Brain pericyte (primary cell): ENCODE results near the gene MEIS2.

ENCODE experiments used
- DNase-seq: peaks from one replicate; pipeline ENCODE4 v3.0.0-alpha.2; 2012; ENCODE audit warnings: low read depth, low spot score

The MEIS2 gene

DNA sequence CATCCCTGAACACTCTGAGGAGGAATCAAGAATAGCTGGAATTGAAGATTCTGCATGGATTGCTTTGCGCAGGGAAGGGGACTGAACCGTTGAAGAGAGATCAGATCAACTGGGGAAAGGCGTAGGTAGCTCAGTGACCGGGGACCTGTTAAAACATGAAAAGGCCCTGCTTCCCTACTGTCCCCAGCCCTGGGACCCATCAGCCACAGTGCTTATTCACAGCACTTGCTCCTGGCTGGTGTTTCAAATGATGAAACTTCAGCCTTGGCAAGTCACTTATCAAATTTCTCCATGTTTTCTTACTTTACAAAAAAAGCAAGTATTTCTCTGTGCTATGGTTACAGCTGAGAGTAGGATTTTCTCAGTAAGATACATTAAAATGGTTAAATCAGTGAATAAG is 199.3 kb downstream of the MEIS2 start:
- DNase-seq, result no peak

DNA sequence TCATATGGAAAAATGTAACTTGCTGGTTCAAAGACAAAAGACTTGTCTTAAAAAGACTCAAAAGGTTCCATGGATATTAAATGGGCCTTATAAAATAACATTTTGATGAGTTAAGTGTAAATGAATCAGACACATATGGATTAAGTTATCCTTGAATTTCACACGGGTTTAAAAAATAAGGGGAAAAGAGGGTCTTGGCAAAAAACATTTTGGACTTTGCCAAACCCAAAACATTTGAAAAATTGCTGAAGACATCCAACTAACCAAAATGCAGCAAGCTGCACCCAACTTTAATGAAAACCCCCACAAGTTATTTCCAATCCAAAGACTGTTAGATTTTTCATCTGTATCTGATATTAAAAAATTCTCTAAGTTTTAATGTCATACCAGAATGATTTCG is 200.7 kb downstream of the MEIS2 start:
- no peak for DNase-seq

- no peak for DNase-seq
These were observed 201.7 kb downstream of the MEIS2 start for GRCh38 chr15:36898536-36899126.

DNA sequence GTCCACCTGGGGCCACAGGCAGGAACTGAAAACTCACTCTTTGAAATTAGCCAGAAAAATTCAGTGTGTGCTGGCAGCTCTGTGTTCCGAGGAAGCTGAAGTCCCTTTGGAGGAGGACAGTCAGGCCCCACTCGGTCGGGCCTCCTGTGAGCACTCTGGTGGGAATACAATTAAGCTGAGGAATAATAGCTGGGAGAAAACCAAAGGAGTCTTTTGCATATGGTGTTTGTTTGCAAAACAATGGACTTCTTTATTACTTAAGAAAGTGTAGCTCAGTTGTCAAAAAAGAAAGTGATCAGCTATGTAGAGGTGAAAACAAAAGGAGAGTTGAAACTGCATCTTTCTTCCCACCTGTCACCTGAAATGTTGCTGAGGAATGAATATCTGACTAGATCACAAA is 202.5 kb downstream of the MEIS2 start:
- no peak for DNase-seq

- DNase-seq, result no peak
These were observed 203.4 kb downstream of the MEIS2 start for GRCh38 chr15:36896949-36897348.

GRCh38 chr15:36894075-36894474 is 206.3 kb downstream of the MEIS2 start:
- no peak for DNase-seq

GRCh38 chr15:36893276-36893675 is 207.1 kb downstream of the MEIS2 start:
- no peak for DNase-seq

DNA sequence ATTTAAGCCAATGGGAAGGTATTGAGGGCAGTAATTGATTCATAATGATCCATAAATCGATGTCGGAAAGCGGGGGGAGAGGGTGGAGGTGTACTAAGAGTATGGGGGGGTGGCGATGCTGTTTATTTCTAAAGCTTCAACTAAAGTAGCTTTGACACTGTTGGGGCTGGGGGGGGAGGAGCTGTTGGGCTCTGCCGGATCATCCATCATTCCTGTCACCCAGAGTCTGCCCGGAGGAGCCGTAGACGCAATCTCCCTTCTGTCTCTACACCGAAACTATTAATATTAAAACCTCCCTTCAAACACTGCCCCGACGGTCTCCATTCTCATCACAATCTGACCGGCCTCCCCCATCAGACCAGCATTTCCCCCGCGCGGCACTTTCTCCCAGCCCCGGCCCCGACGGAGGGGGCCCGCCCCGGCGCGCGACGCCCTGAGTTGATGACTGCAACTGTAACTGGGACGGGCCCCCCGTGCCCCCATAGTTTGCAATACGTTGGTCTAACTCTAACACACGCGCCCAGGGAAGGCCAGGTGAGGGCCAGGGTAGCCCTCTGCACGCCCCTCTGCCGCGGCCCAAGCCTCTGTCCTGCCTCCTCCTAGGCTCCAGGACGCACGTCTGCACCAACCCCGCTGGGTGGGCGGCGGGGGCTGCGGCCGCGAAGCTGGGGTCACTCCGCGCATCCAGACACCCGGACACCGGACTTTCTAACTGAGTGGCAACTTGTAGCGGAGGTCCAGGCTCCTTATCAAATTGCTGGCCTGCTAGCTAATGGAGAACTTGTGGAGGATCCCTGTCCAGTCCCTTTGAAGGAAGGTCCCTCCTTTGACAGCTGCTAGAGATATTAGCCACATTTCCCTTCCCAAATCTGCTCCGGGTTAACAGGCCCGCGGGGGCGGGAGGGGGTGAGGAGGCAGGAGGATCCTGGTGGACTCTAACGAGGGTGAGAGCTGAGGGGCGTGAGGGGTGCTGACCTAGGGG is 212.0 kb downstream of the MEIS2 start:
- no peak for DNase-seq

GRCh38 chr15:36887214-36887961 is 213.0 kb downstream of the MEIS2 start:
- DNase-seq, result no peak

DNA sequence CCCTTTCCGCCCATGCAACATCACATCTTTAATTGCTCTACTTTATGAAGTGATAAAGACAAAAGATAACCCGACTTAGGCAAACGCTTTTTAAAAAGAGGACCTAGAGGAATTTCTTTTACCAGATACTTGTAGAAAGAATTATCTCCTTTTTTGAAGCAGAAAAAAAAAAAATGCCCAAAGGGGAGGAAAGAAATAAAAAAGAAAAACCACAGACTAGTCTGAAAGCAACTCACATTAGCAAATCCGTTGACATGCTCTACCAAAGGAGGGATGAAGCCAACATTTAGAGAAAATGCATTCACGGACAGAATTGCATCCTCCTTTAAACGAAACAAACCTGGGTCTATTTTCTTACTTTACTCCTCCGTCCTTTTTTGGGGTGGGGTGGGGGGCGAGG is 213.6 kb downstream of the MEIS2 start:
- no peak for DNase-seq

DNA sequence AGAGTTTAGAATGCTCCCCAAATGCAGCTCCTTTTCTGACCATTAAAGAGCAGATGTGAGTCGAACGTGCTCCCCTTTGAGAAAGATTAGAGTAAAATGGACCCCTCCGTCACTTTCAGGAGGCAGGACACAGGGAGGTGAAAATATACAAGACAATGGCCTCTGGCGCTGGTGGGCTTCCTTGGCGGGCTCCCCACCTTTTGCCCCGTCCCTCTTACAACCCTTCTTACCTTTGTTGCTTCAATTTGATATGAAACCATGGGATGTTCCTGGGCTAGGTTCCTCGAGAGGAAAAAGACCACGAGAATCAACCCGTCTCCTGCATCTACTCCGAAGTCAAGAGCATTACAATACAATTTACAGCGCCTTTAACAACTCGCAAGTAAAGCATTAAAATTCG is 214.2 kb downstream of the MEIS2 start:
- no peak for DNase-seq

DNA sequence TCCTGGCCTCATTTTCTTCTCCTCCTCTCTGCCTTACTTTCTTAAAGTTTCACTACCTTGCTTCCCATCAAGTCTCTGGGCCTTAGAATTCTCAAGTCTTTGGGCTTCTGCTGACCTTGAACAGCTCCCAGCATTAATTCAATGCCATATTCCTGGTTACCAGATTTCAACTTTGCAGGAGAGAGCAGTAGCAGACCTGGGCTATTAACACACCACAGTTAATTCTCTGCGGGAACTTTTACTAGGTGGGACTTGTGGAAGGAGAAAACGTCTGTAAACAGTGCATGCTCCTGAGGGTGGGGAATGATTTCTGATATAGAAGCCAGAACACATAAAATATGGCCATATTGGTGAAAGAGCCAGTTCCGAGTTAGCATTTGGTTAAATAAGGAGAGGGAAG is 214.6 kb downstream of the MEIS2 start:
- DNase-seq, result no peak

DNA sequence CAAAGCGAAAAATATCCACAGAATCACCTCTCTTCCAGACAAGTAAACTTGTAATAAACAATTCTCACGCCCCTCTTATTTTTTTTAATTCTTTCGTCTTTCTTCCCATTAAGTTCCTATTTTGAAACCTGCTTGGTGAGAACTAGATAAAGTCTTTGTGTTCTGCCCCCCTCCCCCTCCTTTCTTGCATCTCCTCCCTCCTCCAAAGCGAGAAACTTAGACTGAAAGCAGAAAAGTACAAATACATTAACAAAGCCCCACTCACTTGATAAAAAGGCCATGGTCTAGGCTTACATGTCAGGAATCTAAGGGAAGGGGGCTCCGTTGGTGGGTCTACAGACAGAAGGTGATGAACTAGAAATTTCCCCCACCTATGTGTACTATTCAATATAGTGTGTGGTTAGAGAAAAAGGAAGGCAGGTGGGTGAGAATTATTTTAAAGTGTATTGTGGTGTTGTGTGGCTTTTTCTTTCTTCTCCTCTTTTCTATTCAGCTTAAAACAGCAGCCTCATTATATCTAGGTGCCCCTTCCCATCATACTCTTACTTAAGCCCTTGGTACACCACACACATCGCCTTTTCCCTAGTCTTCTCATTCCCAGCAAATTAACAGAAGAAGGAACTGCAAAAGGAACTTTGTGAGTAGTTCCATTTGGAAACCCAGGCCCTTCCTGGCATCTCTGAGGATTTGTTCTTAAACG is 215.3 kb downstream of the MEIS2 start:
- no peak for DNase-seq

GRCh38 chr15:36884518-36884875 is 215.9 kb downstream of the MEIS2 start:
- DNase-seq, result no peak

DNA sequence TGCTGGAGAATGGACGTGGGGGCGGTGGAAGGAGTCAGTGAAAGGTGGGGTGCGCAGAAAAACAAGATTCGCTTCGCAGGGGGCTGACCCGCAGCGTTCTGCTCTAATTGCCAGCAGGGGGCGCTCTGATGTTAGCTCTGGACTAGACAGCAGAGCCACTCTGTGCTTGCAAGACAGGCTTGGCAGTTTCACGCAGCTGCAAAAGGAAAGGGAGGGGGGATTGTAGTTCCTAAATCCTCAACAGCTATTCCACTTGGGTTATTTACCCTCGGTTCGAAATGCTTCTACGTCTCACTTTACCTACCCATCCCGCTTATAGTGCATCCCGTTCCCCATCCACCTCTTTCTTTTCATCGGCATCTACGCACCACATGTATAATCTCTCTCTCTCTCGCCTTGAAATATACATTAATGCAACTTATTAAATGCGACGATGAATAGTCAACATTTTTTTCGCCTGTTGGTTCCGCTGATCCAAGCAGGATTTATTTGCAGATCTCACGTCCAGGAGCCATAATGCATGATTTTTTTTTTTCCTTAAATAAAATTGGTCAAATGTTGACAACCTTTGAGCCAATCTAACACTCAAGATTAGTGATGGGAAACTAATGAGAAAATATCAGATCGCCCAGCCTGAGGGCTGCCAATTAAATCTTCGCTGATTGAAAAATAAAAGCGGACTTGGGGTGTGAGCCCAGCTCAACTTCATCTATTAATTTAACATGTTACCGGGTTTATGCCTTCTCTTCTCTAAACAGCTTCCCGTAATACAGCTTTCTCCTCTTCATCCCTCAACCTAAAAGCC is 216.4 kb downstream of the MEIS2 start:
- no peak for DNase-seq

DNA sequence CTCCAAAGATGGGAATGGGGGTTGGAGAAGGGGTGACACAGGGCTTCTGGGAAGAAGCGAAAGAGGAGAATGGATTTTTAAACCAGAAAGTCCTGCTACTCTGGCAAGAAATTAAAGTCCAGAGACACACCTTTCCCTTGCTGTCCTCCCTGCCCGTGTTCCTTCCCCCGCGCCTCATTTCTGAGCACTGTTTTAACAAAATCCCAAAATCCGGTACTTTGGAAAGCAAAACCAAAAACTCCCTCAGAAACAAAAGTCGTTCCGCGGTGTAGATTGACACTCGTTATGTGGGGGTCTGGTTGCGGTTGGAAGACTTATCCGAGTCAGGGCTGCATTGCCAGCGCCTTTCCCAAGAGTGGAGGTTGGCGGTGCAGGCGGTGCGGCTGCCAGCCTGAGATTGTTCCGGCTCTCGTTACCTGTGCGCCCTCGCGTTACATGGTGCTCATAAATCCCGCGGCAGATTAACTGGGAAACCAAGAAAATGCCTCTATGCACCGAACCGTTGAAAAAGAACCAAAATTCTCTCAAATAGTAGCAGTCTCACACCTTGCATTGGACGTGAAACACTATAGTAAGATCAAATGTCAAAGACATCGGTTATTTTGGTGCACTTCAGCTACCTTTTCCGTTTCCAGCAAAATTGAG is 217.7 kb downstream of the MEIS2 start:
- DNase-seq, result no peak

DNA sequence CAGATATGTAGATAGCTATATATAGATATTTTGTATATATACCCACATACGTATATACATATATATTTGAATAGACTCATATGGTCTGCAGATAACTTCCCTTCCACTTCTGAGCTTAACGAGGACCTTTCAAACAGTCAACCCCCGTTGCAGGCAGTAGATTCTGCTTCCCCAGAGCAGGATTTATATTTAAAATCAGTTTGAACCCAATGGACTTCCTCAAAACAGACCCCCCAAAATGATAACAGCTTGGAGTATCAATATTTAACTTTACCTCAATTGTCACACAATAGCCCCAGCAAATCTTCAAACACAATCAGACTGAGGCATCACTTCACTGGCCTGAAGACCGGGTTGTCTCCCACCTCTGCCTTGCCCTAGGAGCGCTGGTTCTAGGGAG is 218.3 kb downstream of the MEIS2 start:
- no peak for DNase-seq

DNA sequence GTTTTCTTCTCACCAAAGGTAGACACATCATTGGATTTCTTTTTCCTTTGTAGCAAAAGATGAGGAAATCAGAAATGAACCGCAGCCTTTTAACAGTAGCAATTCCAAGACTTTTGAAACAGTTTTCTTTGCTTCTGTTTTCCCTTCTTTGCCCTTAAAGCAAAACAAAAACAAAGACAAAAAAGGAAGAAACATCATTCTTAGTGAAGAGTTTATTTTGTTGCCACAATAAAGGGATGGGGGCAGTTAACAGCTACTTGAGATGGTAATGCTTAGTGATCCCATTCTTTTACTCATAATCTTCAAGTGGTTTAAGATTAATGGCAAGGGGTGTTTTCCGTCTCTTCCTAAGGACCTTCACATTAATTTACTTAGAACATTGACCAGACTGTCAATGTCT is 218.8 kb downstream of the MEIS2 start:
- no peak for DNase-seq

GRCh38 chr15:36880913-36881460 is 219.4 kb downstream of the MEIS2 start:
- DNase-seq, result no peak

DNA sequence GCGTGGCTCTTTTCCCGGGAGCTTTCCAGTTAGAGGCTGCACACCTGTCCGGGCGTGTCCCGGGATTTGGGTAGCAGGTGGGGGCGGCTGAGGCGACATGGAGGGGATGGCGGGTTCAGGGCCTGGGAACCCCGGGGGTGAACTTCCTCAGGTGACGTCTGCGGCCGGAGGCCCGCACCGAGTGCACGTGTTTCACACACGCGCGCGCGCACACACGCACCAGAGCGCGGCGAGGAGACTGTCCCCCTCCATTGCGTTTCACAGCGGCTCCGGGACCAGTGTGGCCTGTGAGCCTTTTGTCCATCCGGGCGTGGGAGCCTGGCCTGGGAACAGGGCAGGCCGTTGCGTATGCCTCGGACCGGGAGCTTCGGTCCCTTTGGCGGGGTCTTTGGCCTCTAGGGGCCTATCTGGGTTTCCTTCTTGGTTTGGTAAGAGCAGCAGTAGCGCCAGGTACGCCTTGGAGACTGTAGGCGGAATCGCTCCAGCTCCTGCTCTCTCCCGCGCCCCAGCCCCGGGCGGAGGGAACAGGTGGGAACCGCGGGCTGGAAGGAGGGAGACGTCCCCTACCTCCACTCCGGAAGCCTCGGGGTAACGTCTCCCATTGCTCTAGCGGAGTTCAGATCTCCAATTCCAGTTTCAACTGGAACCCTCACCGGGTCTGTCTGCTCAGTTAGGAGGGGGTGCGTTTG is 220.0 kb downstream of the MEIS2 start:
- DNase-seq, result no peak
